DND-41 (cell line): ENCODE measurements around the gene PKN3.

Experiments
- CTCF ChIP-seq: IDR thresholded peaks from 2 replicates; pipeline ENCODE4 v1.5.1; 2012; ENCODE audit warnings: borderline replicate concordance, low read length, moderate library complexity, mild to moderate bottlenecking; ENCODE audit not compliant: poor library complexity, severe bottlenecking; ENCODE audit errors: extremely low read depth
- EZH2 ChIP-seq: IDR thresholded peaks from 3 replicates; pipeline ENCODE4 v1.6.1; 2012; ENCODE audit warnings: borderline replicate concordance, low read depth, mild to moderate bottlenecking, moderate library complexity, low read length, inconsistent platforms; ENCODE audit not compliant: severe bottlenecking

DNA sequence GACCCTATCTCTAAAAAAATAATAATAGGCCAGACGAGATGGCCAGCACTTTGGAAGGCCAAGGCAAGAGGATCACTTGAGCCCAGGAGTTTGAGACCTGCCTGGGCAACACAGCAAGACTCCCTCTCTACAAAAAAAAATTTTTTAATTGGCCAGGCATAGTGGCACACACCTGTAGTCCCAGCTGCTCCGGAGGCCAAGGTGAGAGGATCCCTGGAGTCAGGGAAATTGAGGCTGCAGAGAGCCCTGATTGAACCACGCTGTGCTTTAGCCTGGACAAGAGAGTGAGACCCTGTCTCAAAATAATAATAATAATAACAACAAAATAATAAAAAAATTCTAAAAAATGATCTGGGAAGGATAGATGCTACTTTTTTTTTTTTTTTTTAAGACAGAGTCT lies 44.5 kb upstream of the PKN3 start:
- TF ChIP-seq CTCF (no peak), EZH2 (no peak)
